IMR-90 (cell line): ENCODE measurements around the gene KAZN. TPM values are rescaled to one million over a fixed set of nuclear protein-coding genes. Genes with fewer than 3 reads are reported as not detected.

Source experiments
- ATAC-seq: fragments of 200-7000 bp; cut with Tn5 transposase; 2 replicates; pipeline ENCODE4 v1.9.1; 2020; ENCODE audit warnings: low read depth, mild to moderate bottlenecking, moderate library complexity
- BruUV-seq: library from RNA; stranded (reverse); fragments of 400-500 nt; replicated peaks from 2 replicates; lab custom pipeline; 2021; lab: Mats Ljungman, UMichigan
- CTCF ChIA-PET: fragments of 300-600 bp; formaldehyde crosslinking; extraction: SDS; loops from one replicate; lab custom pipeline; 2021; ENCODE audit warnings: antibody characterized with exemption; lab: Yijun Ruan, JAX
- POLR2A ChIA-PET: fragments of 300-600 bp; sonication (Branson Sonifier 250); formaldehyde crosslinking; loops from one replicate; lab custom pipeline; 2022; ENCODE audit warnings: antibody characterized with exemption; ENCODE audit not compliant: unreplicated experiment; lab: Charles Lee
- DNase-seq: peaks from one replicate; pipeline ENCODE4 v3.0.0; 2013
- H2AFZ ChIP-seq: replicated peaks from 2 replicates; pipeline ENCODE3; 2013; ENCODE audit warnings: low read length, mild to moderate bottlenecking; ENCODE audit not compliant: poor library complexity
- H2AK5ac ChIP-seq: 2 replicates; pipeline ENCODE4 v1.6.1; 2013; ENCODE audit warnings: low read depth, low read length, inconsistent platforms
- H2AK9ac ChIP-seq: replicated peaks from 2 replicates; pipeline ENCODE3; 2013; ENCODE audit warnings: mild to moderate bottlenecking, low read depth, low read length, moderate library complexity; ENCODE audit not compliant: poor library complexity
- H2BK120ac ChIP-seq: 2 replicates; pipeline ENCODE4 v1.6.1; 2013; ENCODE audit warnings: low read depth, low read length, inconsistent platforms
- H2BK15ac ChIP-seq: 3 replicates; pipeline ENCODE4 v1.6.1; 2013; ENCODE audit warnings: low read depth, low read length, inconsistent platforms
- H2BK20ac ChIP-seq: 2 replicates; pipeline ENCODE4 v1.6.1; 2013; ENCODE audit warnings: low read depth, mild to moderate bottlenecking, inconsistent platforms, low read length, moderate library complexity
- H2BK5ac ChIP-seq: 2 replicates; pipeline ENCODE4 v1.6.1; 2013; ENCODE audit warnings: mild to moderate bottlenecking, low read depth, low read length, inconsistent platforms; ENCODE audit not compliant: poor library complexity, severe bottlenecking
- H3K14ac ChIP-seq: replicated peaks from 2 replicates; pipeline ENCODE4 v1.6.1; 2013; ENCODE audit warnings: low read depth, low read length, inconsistent platforms
- H3K18ac ChIP-seq: 2 replicates; pipeline ENCODE4 v1.6.1; 2013; ENCODE audit warnings: low read depth, low read length, control low read depth
- H3K23ac ChIP-seq: 2 replicates; pipeline ENCODE4 v1.6.1; 2013; ENCODE audit warnings: low read depth, low read length, inconsistent platforms
- H3K27ac ChIP-seq: 2 replicates; pipeline ENCODE4 v1.5.1; 2013; ENCODE audit warnings: mild to moderate bottlenecking, control low read depth, low read length; ENCODE audit not compliant: insufficient read depth
- H3K27me3 ChIP-seq: 2 replicates; pipeline ENCODE4 v1.6.1; 2013; ENCODE audit warnings: low read length; ENCODE audit not compliant: control insufficient read depth, insufficient read depth
- H3K36me3 ChIP-seq: 2 replicates; pipeline ENCODE4 v1.6.1; 2013; ENCODE audit warnings: low read length, mixed read lengths; ENCODE audit not compliant: control insufficient read depth, insufficient read depth
- H3K4ac ChIP-seq: 2 replicates; pipeline ENCODE4 v1.6.1; 2013; ENCODE audit warnings: low read depth, low read length, inconsistent platforms
- H3K4me1 ChIP-seq: 2 replicates; pipeline ENCODE4 v1.6.1; 2013; ENCODE audit warnings: low read length, mixed read lengths; ENCODE audit not compliant: control insufficient read depth, insufficient read depth
- H3K4me2 ChIP-seq: 2 replicates; pipeline ENCODE4 v1.6.1; 2013; ENCODE audit warnings: low read depth, mild to moderate bottlenecking, control low read depth, low read length, moderate library complexity
- H3K4me3 ChIP-seq: 2 replicates; pipeline ENCODE4 v1.5.1; 2013; ENCODE audit warnings: low read depth, mild to moderate bottlenecking, control low read depth, low read length, moderate library complexity; ENCODE audit not compliant: insufficient read depth
- H3K56ac ChIP-seq: 2 replicates; pipeline ENCODE4 v1.6.1; 2013; ENCODE audit warnings: low read length, inconsistent platforms; ENCODE audit not compliant: insufficient read depth; ENCODE audit errors: extremely low read depth
- H3K79me1 ChIP-seq, 2 experiments: 2 replicates each; pipeline ENCODE4 v1.6.1; 2013; ENCODE audit warnings: low read length in 2 of 2, inconsistent platforms in 1 of 2, low read depth in 1 of 2
- H3K9ac ChIP-seq: 2 replicates; pipeline ENCODE4 v1.6.1; 2013; ENCODE audit warnings: low read depth, low read length, control low read depth
- H3K9me1 ChIP-seq: 2 replicates; pipeline ENCODE4 v1.6.1; 2013; ENCODE audit warnings: low read length, inconsistent platforms; ENCODE audit not compliant: insufficient read depth
- H3K9me3 ChIP-seq: 2 replicates; pipeline ENCODE4 v1.6.1; 2013; ENCODE audit warnings: low read length; ENCODE audit not compliant: control insufficient read depth, insufficient read depth
- H4K20me1 ChIP-seq: 2 replicates; pipeline ENCODE4 v1.6.1; 2013; ENCODE audit warnings: low read length, inconsistent platforms; ENCODE audit not compliant: insufficient read depth
- H4K5ac ChIP-seq: 2 replicates; pipeline ENCODE4 v1.6.1; 2013; ENCODE audit warnings: mild to moderate bottlenecking, low read depth, low read length, control low read depth
- H4K8ac ChIP-seq, 2 experiments: 2 replicates each; pipeline ENCODE4 v1.6.1; 2013; ENCODE audit warnings: low read depth in 2 of 2, low read length in 2 of 2, control low read depth in 1 of 2, inconsistent platforms in 1 of 2
- H4K91ac ChIP-seq: 2 replicates; pipeline ENCODE4 v1.6.1; 2013; ENCODE audit warnings: low read depth, low read length, inconsistent platforms; ENCODE audit not compliant: insufficient read depth
- CEBPB ChIP-seq: IDR thresholded peaks from 2 replicates; pipeline ENCODE4 v1.6.1; 2012; ENCODE audit warnings: low read depth, low read length, improper control_type of control experiment
- CHD1 ChIP-seq: IDR thresholded peaks from 2 replicates; pipeline ENCODE4 v1.6.1; 2012; ENCODE audit warnings: low read depth, low read length, improper control_type of control experiment
- CTCF ChIP-seq: conservative IDR thresholded peaks from 2 replicates; pipeline ENCODE4 v1.5.1; 2012; ENCODE audit warnings: mild to moderate bottlenecking, low read depth, low read length, improper control_type of control experiment
- FOS ChIP-seq: fragments of 150-350 bp; IDR thresholded peaks from 2 replicates; pipeline ENCODE4 v1.6.1; 2016; ENCODE audit warnings: low read depth, low read length
- MAZ ChIP-seq: IDR thresholded peaks from 2 replicates; pipeline ENCODE4 v1.6.1; 2012; ENCODE audit warnings: low read depth, mild to moderate bottlenecking, low read length, improper control_type of control experiment, moderate library complexity, borderline replicate concordance
- MXI1 ChIP-seq: IDR thresholded peaks from 2 replicates; pipeline ENCODE4 v1.6.1; 2012; ENCODE audit warnings: low read depth, mild to moderate bottlenecking, low read length, moderate library complexity, borderline replicate concordance
- NFE2L2 ChIP-seq: fragments of 150-350 bp; IDR thresholded peaks from 2 replicates; pipeline ENCODE4 v1.6.1; 2016; ENCODE audit warnings: low read depth, mild to moderate bottlenecking, low read length
- POLR2A ChIP-seq: IDR thresholded peaks from 2 replicates; pipeline ENCODE4 v1.6.1; 2012; ENCODE audit warnings: mild to moderate bottlenecking, low read depth, low read length
- RAD21 ChIP-seq: IDR thresholded peaks from 2 replicates; pipeline ENCODE4 v1.6.1; 2012; ENCODE audit warnings: low read length, improper control_type of control experiment
- RFX5 ChIP-seq: IDR thresholded peaks from 2 replicates; pipeline ENCODE4 v1.8.0; 2012; ENCODE audit warnings: low read depth, mild to moderate bottlenecking, low read length, moderate library complexity
- SMC3 ChIP-seq: fragments of 150-350 bp; IDR thresholded peaks from 2 replicates; pipeline ENCODE4 v1.6.1; 2016; ENCODE audit warnings: low read depth, mild to moderate bottlenecking, antibody characterized with exemption, low read length, moderate library complexity
- WGBS, 2 experiments: methylation state at CpG; one replicate each; pipeline versions ENCODE4 v1.1.5 to v1.1.7; 2013; ENCODE audit warnings: missing lambda C conversion rate in 2 of 2; ENCODE audit not compliant: insufficient read length in 1 of 2; ENCODE audit errors: extremely low coverage in 2 of 2; 5-methylcytosine and 5-hydroxymethylcytosine counted together
- dilution Hi-C: fragments of 300-500 bp; cut with HindIII; formaldehyde crosslinking; loops from one replicate; pipeline ENCODE4 v1.14.3; 2018; ENCODE audit warnings: low sequenced_read_pairs; ENCODE audit not compliant: unreplicated experiment
- in situ Hi-C: fragments of 300-500 bp; cut with MboI; formaldehyde crosslinking; loops from 3 replicates; pipeline ENCODE4 v1.14.3; 2019; ENCODE audit warnings: low sequenced_read_pairs, inconsistent platforms, mixed read lengths
- intact Hi-C: fragments of 100-400 bp; cut with micrococcal nuclease; formaldehyde crosslinking; loops from 2 replicates; pipeline ENCODE4 v1.10.0; 2022
- polyA plus RNA-seq, 3 experiments: library from polyadenylated mRNA; depleted of rRNA; stranded (reverse); fragments of >200 nt; gene quantifications; 2 replicates each; pipeline ENCODE4 v1.2.3, GENCODE V29; 2012; ENCODE audit warnings: low replicate concordance in 1 of 3
- total RNA-seq: library from RNA; depleted of rRNA; stranded (reverse); fragments of >200 nt; gene quantifications from 2 replicates; pipeline ENCODE4 v1.2.3, GENCODE V29; 2012

Gene KAZN
- total and polyA plus RNA-seq, 2 of the 4 experiments (the other 2 are of a cell fraction): 5.2 to 10.5 TPM

GRCh38 chr1:14767075-14767474 lies 168.6 kb downstream of the KAZN start:
- no peak overlapping the region for H3K14ac ChIP-seq
- H2BK15ac ChIP-seq: no peak overlapping the region
- no CpG with 5 or more reads among the region's 5 CpGs for WGBS, 2 experiments
- CTCF ChIA-PET: interaction anchor here (1.1 kb wide), 1 partner anchor 10 kb away, joined by 3 read pairs; no protein-coding TSS in a partner anchor
- H3K56ac ChIP-seq: no peak overlapping the region
- intact Hi-C loops (no loop called here), dilution Hi-C loops (no loop called here), in situ Hi-C loops (no loop called here)
- DNase-seq (no peak), ATAC-seq (no peak)
- H3K9me1 ChIP-seq: no peaks in the 10 kb centered on the region
- H3K4me2 ChIP-seq: no peak overlapping the region
- H4K5ac ChIP-seq: no peak overlapping the region
- peaks cover 6% of the 10 kb centered on the region; the same call in 1 of the 2 replicates for H3K27me3 ChIP-seq
- no peak overlapping the region for H2AK5ac ChIP-seq
- H4K20me1 ChIP-seq: no peaks in the 10 kb centered on the region
- no peak overlapping the region for H2AFZ ChIP-seq
- no TSS peak for BruUV-seq
- H3K4me3 ChIP-seq: no peak overlapping the region
- no peaks in the 10 kb centered on the region for H3K79me1 ChIP-seq
- no peak overlapping the region for H3K18ac ChIP-seq
- H2BK5ac ChIP-seq: no peak overlapping the region
- H3K4me1 ChIP-seq: no peaks in the 10 kb centered on the region
- POLR2A ChIA-PET: no interaction called here
- H3K9ac ChIP-seq: no peak overlapping the region
- no peaks in the 10 kb centered on the region for H3K9me3 ChIP-seq
- H4K91ac ChIP-seq: no peak overlapping the region
- H4K8ac ChIP-seq: no peak overlapping the region
- no peak overlapping the region for H3K27ac ChIP-seq
- H3K36me3 ChIP-seq: no peaks in the 10 kb centered on the region
- TF ChIP-seq NFE2L2 (no peak), CHD1 (no peak), SMC3 (no peak), CTCF (no peak), POLR2A (no peak), MXI1 (no peak), MAZ (no peak), FOS (no peak), RAD21 (no peak), CEBPB (no peak), RFX5 (no peak)
- no peak overlapping the region for H3K4ac ChIP-seq
- no peak overlapping the region for H2BK20ac ChIP-seq
- no peak overlapping the region for H2BK120ac ChIP-seq
- no peak overlapping the region for H3K23ac ChIP-seq
- H2AK9ac ChIP-seq: no peak overlapping the region
